GM21576 (cell line): ENCODE data around the gene NAV2.

ENCODE experiments used
- ATAC-seq: cut with Tn5 transposase; IDR thresholded peaks from one replicate; pipeline ENCODE4 v1.9.1; 2021; ENCODE audit warnings: mild to moderate bottlenecking, moderate library complexity; ENCODE audit not compliant: unreplicated experiment

NAV2 gene

DNA sequence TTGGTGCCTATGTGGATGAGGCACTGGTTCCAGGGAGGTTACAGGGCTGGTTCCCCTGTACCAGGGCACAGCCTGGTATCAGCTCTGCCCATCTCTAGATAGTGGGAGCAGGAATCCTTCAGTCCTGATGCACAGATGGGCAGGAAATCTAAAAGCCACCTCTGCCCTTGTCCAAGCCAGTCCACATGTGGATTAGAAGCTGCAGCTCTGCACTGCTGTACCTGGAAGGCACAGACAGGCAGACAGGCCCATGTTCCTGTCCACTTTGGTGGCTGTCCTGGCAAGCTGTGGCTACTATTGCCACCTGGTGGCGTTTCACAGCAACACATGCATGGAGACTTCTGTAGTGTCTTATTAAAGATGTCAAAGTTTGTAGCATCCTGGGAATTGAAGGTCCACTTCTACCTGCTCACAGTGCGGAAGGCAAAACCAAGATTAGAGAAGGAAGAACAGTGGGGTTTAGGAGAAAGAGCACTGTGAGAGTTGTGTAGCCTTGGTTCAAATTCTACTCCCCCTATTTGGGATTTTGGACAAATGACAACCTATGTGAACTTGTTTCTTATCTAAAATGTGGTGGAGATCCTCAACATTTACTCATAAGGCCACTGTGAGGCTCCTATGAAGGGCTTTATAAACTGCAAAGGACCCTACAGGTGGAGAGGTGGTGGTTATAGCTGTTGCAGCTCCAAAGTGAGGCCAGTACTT, 30.1 kb downstream of the NAV2 start:
- no peak for ATAC-seq

DNA sequence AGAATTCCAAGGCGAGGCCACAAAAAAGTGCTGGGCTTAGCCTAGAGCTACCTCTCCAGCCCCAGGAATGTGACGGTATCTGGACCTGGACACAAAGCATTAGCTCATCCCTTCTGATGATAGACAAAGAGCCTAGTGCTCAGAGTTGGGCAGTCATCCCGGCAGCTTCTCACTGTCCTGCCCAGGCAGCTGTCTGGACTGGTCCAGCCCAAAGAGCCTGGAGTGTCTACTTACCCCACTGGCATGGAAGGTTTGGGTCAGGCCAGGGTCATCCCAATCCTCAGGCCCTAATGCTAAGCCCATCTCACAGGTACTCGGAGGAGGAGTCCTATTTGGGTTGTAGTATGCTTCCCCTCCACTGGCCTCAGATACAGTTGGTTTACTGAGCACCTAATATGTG, 31.0 kb downstream of the NAV2 start:
- no peak for ATAC-seq

DNA sequence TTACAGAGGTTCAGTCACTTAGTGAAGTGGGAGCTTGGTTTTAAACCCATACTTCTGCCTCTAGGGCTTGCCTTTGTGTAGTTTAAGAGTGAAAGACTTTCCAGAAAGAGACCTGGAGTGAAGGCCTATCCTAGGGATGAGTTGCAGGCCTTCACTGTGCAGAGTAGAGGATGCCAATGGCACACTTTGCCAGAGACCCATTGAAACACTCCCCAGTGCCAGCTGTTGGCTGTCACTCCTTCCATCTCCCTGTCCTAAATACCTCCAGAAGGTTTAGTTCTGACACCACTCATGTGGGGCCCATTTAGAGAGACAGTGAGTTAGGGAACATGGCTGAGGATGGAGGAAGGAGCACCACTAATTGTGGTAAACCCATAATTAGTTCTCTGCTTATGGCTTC, 31.5 kb downstream of the NAV2 start:
- no peak for ATAC-seq

DNA sequence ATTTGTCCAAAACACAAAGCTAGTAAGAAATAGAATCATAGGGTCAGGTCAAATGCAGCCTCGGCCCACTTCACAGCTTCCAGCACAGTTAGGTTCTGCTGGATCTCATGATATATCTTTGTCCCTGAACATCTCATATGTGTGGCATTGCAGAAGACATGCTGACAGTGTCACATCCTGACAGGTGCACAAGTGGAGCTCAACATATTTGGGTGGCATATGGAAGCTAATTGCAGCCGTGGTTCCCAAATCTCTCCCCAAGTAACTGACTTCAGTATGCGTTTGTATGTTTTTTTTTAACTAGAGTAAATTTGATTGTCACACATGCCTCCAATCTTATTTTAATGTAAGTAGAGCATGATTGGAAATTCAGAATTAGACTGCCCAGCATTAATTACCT, 33.4 kb downstream of the NAV2 start:
- no peak for ATAC-seq

DNA sequence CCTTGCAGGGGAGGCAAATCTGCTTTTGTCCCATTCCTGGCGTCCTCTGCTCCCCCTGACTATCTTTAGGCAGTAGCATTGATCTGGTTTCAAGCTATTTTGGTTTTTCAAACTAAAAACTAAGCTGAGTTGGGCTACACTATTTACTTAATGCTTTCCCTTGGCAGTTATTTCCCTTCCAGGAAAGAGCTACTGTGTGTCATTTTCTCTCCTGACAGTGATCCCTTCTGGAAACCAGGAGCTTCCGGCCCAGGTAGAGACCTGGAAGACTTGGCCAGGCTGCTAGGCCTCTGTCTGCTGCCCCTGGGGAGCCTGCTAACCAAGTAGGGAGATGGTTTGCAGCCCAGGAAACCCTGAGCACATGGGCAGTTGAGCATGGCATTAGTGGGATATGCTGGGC, 35.0 kb downstream of the NAV2 start:
- ATAC-seq, result no peak

DNA sequence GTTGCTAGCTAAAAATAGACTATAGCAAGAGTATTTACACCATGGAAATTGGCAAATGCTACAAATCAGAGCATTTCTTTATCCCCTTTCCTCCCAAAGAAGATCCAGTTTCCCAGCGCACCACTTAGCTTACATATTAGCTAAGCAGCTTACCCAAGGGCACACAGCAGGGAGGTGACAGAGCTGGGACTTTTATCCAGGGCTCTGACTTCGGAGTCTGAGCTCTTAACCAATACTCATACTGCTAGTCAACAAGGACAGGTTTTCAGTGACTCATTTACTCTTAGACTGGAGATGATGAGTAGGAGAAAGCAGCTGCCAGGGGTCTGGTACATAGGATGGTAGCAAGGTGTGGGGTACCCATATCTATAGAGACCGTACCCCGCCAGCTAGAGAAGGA, 38.4 kb downstream of the NAV2 start:
- ATAC-seq, result no peak

DNA sequence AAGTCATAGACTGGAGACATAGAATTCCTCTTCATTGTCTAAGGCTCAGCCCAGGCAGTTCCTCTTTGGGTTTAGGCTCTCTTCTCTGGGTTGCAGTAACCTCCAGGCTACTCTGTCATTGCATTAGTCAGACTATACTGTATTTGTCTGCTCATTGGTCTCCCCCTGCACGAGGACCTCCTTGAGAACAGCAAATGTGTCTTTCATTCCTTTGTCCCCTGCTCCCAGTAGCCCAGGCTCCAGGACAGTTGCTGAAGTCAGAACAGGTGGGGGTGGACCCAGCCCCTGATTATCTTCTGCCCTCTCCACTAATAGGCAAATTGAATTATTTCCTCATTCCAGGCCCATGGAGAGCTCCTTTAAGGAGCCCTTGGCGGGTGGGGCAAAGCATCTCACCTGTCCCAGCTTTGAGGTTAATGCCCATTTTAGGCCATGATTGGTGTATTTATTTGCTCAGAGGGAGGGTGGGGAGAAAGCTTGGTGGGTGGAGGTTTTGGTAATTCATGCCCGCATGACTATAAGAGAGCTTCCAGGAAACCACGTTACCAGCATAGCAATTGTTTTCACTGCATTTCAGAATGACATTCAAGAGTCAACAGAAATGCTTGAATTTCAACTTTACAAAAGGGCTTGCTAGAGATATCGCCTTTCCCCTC, 40.9 kb downstream of the NAV2 start:
- no peak for ATAC-seq

DNA sequence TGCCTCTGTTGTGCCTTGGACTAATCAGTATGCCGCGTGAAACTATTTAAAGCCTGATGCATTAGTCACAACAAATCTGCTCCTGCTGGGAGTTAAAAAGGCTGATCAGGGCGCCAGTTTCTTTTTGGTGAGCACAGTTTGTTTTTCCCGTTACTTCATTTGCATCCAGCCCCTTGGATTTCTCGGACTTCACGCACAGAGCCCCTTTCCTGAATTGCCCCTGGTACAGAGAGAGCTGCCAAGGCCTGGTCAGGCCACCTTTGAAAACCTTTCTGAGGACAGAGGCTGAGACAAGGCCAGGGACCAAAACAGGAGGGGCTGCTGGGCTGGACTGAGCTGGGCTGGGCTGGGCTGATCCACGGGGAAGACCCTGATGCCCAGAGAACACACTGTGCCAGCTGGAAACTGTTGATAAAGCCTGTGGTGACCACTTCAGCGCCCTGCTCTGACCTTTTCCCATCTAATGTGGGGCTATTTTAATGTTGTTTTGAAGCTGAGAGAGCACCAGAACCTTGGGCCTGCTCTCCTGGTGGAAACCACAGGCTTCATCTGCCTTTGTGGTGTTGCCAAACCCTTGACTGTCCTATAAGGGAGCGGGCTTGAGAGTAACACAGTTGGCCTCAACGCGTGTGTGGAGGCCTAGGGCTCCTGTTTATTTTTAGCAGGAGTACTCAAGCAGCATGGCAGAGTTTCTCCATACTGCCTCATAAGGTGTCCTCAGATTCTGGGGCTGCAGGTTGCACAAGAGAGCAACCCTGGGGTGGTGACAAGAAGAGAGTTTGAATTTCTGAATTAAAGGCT, 44.2 kb downstream of the NAV2 start:
- no peak for ATAC-seq

DNA sequence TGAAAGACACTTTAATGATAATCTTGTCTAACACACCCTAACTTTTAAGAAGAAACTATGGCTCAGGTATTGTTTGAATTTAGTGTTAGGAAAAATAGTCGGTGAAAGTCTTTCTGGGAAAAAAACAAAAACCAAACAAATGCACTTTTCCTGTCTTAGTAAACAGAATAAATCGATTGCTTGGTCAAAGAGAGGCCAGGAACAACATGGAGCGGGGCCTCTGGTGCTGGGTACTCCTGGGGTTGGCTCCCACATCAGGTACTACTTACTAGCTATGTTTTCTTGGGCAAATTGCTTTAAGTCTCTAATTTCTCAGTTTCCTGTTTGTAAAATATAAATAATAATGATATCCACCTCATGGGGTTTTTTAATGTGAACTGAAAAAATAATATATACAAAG, 46.8 kb downstream of the NAV2 start:
- ATAC-seq, result no peak

DNA sequence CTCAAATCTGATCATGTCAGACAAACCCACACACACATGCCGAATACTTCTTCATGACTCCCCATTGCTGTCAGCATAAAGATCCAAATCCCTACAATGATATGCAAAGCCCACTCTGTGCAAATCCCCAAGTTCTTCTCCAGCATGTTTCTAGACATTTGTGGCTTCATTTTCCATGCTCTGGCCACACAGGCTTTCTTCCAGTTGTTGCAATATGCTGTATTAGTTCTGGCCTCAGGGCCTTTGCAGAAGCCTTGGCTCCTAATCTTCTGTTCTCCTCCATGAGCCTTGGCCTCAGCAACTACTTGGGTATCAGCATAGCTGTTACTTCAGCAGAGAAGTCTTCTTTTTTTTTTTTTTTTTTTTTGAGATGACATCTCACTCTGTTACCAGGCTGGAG, 49.6 kb downstream of the NAV2 start:
- ATAC-seq, result no peak

DNA sequence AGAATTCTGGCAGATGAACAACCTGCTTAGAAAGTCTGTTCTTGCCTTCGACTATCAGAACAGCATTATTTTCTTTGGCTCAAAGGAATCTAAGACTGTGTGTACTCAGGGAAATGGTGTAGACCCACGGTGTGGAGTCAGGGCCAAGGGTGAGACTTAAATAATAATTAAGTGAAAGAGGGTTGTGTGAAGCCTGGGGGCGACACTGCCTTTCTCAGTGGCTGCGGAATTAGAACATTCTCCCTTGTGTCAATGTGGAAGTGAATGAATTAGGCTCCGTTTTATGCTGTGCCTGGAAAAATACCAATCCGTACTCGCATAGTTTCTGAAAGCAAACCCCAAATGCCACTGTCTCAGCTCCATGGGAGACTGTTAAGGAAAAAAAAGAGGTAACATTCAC, 50.7 kb downstream of the NAV2 start:
- ATAC-seq, result no peak

DNA sequence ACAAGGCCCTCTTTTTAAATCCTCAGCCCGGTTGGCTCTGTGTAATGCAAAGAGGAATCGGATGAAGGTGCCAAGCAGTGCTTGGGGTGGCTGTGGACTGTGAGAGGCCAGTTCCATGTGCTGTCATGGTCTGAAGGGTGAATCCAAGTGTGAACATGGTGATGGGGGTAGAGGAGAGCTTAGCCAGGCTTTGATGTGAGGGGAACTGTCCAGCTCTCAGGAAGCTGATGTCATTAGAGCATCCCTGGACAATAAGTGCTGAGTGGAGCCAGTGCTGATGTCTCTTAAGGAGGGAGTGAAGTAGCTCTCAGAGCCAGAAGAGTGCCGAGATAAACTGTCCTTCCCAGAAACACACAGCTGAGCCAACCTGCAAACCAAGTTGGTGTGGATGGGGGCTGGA, 53.6 kb downstream of the NAV2 start:
- ATAC-seq, result no peak

DNA sequence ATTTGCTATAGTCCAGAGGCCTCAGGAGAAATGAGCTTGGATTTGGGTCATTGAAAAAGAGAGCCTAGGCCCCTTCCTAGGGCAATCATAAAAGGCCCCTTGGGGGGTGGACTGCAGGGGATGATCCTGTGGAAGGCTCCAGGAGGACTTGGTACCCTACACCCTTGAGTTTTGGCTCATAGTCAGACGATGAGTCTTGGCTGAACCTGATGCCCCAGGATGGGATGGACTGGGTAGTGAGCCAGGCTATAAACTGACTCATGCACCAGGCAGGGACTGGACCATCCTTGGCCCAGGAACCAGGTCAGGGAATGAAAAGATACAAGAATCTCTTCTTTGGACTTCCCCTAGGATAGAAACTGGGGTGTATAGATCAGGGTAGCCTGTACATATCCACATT, 54.2 kb downstream of the NAV2 start:
- ATAC-seq, result no peak

DNA sequence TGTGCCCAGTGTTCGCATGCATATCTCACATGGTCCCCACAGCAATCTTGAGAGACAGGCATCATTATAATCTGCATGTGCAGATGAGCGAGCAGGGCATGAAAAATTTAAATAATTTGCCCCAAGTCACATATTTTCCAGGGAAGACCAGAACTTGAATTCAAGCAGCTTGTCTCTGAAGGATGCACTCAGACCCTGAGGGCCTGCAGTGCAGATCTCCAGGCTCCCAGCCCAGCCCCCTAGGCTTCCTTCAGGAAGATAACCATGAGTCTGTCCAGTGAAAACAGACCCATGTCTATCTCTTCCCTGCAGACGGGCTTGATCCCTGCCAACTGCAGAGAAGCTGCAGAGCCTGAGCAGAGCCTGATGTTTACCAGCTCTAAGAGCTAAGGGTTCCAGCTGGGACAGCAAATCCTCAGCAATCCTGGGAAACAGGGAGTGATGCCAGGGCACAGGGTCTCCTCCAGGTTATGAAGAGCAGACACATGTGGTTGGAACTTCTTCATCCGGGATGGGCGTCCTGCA, 55.1 kb downstream of the NAV2 start:
- no peak for ATAC-seq

DNA sequence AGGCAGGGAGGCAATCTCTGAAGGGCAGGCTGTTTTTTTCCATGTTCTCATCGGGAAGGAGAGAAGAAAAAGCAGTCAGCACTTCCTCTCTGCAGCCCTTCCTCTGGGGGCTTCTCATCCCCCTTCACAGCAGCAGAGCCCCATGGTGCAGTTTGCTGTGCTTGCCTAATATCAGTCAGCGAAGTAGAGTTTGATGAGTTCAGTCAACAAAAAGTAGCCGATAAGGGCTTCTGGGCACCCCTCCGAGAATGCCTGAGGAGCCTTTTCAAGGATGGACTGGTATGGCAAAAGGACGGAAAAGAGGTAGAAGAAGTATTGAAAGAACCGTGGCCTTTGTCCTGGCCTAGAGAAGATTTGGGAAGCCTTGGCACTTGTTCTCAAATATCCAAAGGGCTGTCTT, 55.6 kb downstream of the NAV2 start:
- no peak for ATAC-seq

DNA sequence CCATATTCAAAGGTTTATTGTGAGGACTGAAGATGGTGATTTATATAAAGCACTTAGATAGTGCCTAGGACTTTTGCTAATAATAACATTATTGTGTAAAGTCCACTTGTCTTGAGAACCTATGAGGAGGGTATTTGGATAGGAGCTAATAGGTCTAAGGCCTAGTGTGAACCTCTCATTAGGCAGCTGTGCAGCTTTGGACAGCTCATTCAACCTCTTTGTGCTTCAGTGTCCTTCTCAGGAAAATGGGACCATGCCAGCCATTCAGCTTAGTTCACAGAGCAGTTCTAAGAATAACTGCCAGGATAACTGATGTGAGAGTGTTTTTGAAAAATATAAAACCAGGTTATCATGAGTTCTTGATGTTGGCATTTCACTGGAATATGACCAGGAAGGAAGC, 56.2 kb downstream of the NAV2 start:
- no peak for ATAC-seq

DNA sequence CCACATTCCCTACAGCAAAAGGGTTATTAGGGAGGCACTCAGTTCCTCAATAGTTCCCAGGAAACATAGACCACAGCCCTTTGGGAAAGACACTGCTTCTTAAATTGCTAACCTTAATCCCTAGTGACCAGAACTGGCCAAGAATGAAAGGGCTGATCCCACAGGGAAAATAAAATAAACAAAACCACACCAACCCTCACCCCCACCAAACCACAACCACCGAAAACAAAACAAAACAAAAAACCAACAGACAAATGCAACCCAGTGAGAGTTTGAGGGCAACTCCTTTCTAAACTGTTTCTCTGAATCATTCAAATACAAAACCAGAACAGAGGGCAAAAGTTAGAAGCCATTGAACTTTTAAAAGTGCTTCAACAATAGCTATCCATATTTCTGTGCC, 57.2 kb downstream of the NAV2 start:
- ATAC-seq, result no peak

DNA sequence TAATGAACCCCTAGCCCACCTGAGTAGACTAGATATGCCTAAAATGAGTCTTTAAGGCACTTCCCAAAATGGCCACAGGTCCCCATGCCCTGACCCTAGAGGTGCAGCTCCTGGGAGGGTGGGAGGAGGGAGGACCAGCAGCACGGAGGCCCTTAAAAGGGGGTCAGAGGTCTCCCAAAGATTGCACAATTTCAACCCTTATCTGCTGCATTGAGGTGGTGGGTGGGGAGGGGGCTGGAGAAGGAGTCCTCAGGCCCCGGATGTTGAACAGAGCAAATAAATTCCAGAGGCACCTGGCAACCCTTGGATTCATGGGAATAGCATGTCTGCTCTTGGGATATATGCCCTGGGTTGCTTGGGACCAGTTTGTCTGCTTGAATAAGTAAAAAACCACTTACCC, 57.6 kb downstream of the NAV2 start:
- ATAC-seq, result no peak

DNA sequence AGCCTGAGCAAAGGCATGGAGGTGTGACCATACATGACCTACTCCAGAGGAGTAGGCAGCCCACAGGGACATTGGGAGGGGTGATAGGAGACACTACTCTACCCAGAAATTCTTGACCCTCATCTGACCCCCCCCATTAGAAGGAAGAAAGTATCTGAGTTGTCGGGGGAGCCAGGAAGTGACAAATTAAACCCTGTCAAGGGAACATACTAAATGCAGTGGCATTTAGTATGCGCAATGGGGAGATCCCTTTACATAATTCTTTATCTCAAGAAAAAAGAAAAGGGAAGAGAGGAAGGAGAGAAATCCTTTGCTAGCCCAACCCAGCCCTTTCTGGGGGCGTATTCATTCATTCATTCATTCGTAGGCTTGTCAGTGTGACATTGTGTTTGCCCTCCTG, 58.8 kb downstream of the NAV2 start:
- ATAC-seq, result no peak

DNA sequence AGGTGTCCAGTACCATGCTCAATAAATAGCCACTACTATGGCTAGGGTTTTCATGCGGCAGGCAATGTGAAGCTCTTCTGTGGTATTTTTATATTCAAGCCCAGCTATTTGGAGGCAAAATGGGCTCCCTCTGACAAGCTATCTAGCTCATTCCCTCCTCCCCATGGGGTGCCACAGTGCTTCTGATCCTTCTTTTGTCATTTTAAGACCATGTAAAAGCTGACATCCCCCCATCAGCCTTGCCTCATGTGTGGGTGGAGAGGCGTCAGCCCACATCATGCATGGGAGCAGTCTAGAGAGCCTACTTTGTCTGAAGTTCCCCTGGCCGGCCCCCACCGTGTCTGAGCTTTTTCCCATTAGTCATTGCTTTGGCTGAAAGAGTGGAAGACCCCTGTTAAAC, 59.8 kb downstream of the NAV2 start:
- no peak for ATAC-seq

DNA sequence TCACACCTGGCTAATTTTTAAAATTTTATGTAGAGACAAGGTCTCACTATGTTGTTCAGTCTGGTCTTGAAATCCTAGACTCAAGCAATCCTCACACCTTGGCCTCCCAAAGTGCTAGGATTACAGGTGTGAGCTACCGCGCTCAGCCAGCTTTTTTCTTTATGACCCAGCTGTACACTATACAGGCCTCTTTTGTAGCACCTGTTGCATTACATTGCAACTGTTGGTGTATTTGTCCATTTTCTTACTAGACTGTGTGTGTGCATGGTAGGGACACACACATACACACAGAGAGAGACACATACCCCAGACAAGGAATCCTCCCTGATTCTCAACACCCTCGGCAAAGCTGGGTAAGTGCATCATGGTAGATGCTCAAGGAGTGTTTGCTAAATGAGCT, 61.7 kb downstream of the NAV2 start:
- no peak for ATAC-seq
